Trophoblast cell (in vitro differentiated cells and primary cell): Measurements from ENCODE around the gene ABCB8.

ENCODE experiments used
- DNase-seq, 2 donors: peaks; one replicate each; pipeline ENCODE4 v3.0.0-alpha.2; 2016
- H2AFZ ChIP-seq: 2 replicates; pipeline ENCODE4 v1.6.1; 2013; ENCODE audit warnings: low read length, moderate library complexity, mild to moderate bottlenecking; ENCODE audit not compliant: insufficient read depth, poor library complexity
- H2AK5ac ChIP-seq: 2 replicates; pipeline ENCODE4 v1.6.1; 2013; ENCODE audit warnings: mild to moderate bottlenecking, low read length
- H2BK120ac ChIP-seq: 2 replicates; pipeline ENCODE4 v1.6.1; 2013; ENCODE audit warnings: low read length, mild to moderate bottlenecking, moderate library complexity; ENCODE audit not compliant: insufficient read depth, poor library complexity
- H2BK12ac ChIP-seq: 2 replicates; pipeline ENCODE4 v1.6.1; 2013; ENCODE audit warnings: mild to moderate bottlenecking, low read length, moderate library complexity
- H2BK5ac ChIP-seq: 2 replicates; pipeline ENCODE4 v1.6.1; 2013; ENCODE audit warnings: low read length, low read depth, moderate library complexity, mild to moderate bottlenecking; ENCODE audit not compliant: poor library complexity
- H3K14ac ChIP-seq: 2 replicates; pipeline ENCODE4 v1.6.1; 2013; ENCODE audit warnings: mild to moderate bottlenecking, low read length
- H3K18ac ChIP-seq: 2 replicates; pipeline ENCODE4 v1.6.1; 2013; ENCODE audit warnings: mild to moderate bottlenecking, low read length
- H3K23ac ChIP-seq: 2 replicates; pipeline ENCODE4 v1.6.1; 2013; ENCODE audit warnings: low read length
- H3K27ac ChIP-seq: 2 replicates; pipeline ENCODE4 v1.5.1; 2013; ENCODE audit warnings: low read depth, mild to moderate bottlenecking, inconsistent platforms, low read length, moderate library complexity
- H3K27me3 ChIP-seq: 2 replicates; pipeline ENCODE4 v1.6.1; 2013; ENCODE audit warnings: inconsistent platforms, mild to moderate bottlenecking, low read length, moderate library complexity; ENCODE audit not compliant: insufficient read depth
- H3K36me3 ChIP-seq, 2 experiments: 1 replicate in 1 of 2; 2 replicates in 1 of 2; pipeline ENCODE4 v1.6.1; 2013; ENCODE audit warnings: low read length in 2 of 2, mild to moderate bottlenecking in 2 of 2, moderate library complexity in 1 of 2; ENCODE audit not compliant: insufficient read depth in 2 of 2, control insufficient read depth in 1 of 2
- H3K4ac ChIP-seq: 2 replicates; pipeline ENCODE4 v1.6.1; 2013; ENCODE audit warnings: low read depth, mild to moderate bottlenecking, low read length, moderate library complexity
- H3K4me1 ChIP-seq, 2 experiments: 1 replicate in 1 of 2; 2 replicates in 1 of 2; pipeline ENCODE4 v1.6.1; 2013; ENCODE audit warnings: low read length in 2 of 2, mild to moderate bottlenecking in 2 of 2, moderate library complexity in 1 of 2; ENCODE audit not compliant: insufficient read depth in 2 of 2, control insufficient read depth in 1 of 2
- H3K4me2 ChIP-seq: 2 replicates; pipeline ENCODE4 v1.6.1; 2013; ENCODE audit warnings: inconsistent platforms, mild to moderate bottlenecking, low read length, moderate library complexity
- H3K4me3 ChIP-seq: 2 replicates; pipeline ENCODE4 v1.5.1; 2013; ENCODE audit warnings: mild to moderate bottlenecking, low read depth, low read length, inconsistent platforms
- H3K79me1 ChIP-seq: one replicate; pipeline ENCODE4 v1.6.1; 2013; ENCODE audit warnings: low read length
- H3K79me2 ChIP-seq: 2 replicates; pipeline ENCODE4 v1.6.1; 2013; ENCODE audit warnings: low read length, mild to moderate bottlenecking; ENCODE audit not compliant: control insufficient read depth, insufficient read depth, poor library complexity
- H3K9ac ChIP-seq: 2 replicates; pipeline ENCODE4 v1.6.1; 2013; ENCODE audit warnings: mild to moderate bottlenecking, low read length
- H3K9me3 ChIP-seq: 2 replicates; pipeline ENCODE4 v1.6.1; 2013; ENCODE audit warnings: low read depth, mild to moderate bottlenecking, control low read depth, inconsistent platforms, low read length; ENCODE audit not compliant: insufficient read depth
- H4K12ac ChIP-seq: 2 replicates; pipeline ENCODE4 v1.6.1; 2013; ENCODE audit warnings: low read depth, mild to moderate bottlenecking, low read length, moderate library complexity
- H4K8ac ChIP-seq: 2 replicates; pipeline ENCODE4 v1.6.1; 2013; ENCODE audit warnings: low read depth, mild to moderate bottlenecking, low read length, moderate library complexity
- H4K91ac ChIP-seq: one replicate; pipeline ENCODE4 v1.6.1; 2013; ENCODE audit warnings: low read depth, mild to moderate bottlenecking, low read length, moderate library complexity
- WGBS: extraction: QIAGEN DNeasy Blood & Tissue Kit; methylation state at CpG from one replicate; pipeline ENCODE4 v1.1.7; 2013; ENCODE audit warnings: missing lambda C conversion rate; ENCODE audit not compliant: insufficient read length, insufficient coverage; ENCODE audit errors: extremely low coverage; 5-methylcytosine and 5-hydroxymethylcytosine counted together

ABCB8 gene

DNA sequence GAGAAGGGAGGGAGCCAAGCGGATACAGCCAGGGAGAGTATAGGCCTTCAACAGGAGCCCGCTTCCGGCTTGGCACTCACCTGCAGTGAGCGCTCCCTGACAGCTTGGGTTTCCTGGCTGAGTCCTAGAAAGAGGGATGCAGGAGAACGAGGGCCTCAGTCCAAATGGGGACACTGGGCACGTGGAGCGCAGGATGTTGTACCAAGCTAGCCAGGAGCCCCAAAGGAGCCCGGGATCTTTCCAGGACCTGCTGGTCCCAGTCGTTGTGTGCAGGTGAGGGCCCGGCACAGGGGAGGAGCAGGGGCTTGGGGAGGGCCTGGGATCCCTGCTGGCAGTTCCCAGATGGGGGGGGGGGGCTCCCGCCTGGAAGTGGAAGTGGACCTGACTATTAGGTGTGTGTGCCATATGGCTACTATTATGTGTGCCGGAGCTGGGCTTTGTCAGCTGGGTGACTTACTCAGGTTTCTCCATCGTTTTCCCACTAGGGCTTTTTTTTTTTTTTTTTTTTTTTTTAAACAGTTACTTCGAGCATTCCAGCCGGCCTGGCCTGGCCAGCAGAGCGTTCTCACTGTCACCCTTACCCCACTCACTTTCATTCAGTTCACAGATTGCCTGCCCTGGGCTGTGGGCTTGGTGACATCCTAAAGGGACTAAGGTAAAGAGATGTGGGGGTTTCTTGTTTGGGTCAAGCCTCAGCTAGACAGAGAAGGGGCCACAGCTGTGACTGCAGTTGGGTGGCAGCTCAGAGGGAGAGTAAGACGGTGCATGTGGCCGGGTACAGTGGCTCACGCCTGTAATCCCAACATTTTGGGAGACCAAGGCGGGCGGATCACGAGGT, 61.9 kb downstream of the ABCB8 start:
- no peak overlapping the region for H2AFZ ChIP-seq

DNA sequence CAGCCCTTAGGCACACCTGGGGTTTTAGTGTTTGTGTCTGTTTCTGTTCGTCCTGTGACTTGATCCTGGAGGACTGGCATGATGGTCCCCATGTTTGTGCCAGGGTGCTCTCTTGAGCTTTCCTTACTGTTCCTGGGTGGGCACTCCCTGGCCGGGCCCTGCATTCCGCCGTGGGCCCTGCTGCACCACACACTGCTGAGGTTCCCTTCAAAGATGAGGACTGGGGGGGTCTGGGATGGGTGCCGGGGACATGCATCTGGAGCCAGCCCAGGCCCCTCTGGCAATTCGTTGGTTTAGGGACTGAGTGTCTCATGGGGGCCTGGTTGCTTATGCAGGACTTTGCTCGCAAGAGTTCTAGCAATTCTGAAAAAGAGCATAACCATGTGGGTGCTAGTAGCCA, 62.8 kb downstream of the ABCB8 start:
- Histone ChIP-seq H2AFZ (no peak overlapping the region), H4K91ac (no peak overlapping the region), H3K4ac (peak overlapping the region; percentile 37), H3K36me3 (peaks cover 5 to 7% of the 10 kb centered on the region in 2 experiments), H3K23ac (no peak overlapping the region), H2BK12ac (no peak overlapping the region), H4K12ac (no peak overlapping the region), H3K18ac (no peak overlapping the region), H2AK5ac (no peak overlapping the region), H3K27me3 (no peaks in the 10 kb centered on the region), H4K8ac (no peak overlapping the region), H3K4me3 (no peak overlapping the region), H3K79me2 (peaks cover 25% of the 10 kb centered on the region), H2BK5ac (no peak overlapping the region), H3K27ac (no peak overlapping the region), H3K79me1 (peaks cover 17% of the 10 kb centered on the region), H2BK120ac (no peak overlapping the region), H3K9ac (no peak overlapping the region), H3K4me2 (no peak overlapping the region), H3K4me1 (peaks cover 27 to 36% of the 10 kb centered on the region in 2 experiments), H3K9me3 (no peaks in the 10 kb centered on the region), H3K14ac (no peak overlapping the region)
- no CpG with 5 or more reads among the region's 7 CpGs for WGBS
- no peak for DNase-seq

More for the DNA sequence above, 61.9 kb downstream of the ABCB8 start:
- no peaks in the 10 kb centered on the region for H3K9me3 ChIP-seq
- H3K4ac ChIP-seq = peak overlapping the region; percentile 80
- DNase-seq = no peak
- peak overlapping the region; percentile 29 for H4K91ac ChIP-seq
- peaks cover 25% of the 10 kb centered on the region for H3K79me1 ChIP-seq
- H2BK12ac ChIP-seq = no peak overlapping the region
- H4K12ac ChIP-seq = no peak overlapping the region
- peak overlapping the region; percentile 11 for H3K14ac ChIP-seq
- H3K9ac ChIP-seq = no peak overlapping the region
- peak overlapping the region; percentile 6 for H4K8ac ChIP-seq
- H3K79me2 ChIP-seq = peaks cover 27% of the 10 kb centered on the region
- no peak overlapping the region for H3K23ac ChIP-seq
- H3K27ac ChIP-seq = peak overlapping the region; percentile 54
- H3K4me1 ChIP-seq = peaks cover 35 to 44% of the 10 kb centered on the region in 2 experiments
- H2BK5ac ChIP-seq = no peak overlapping the region
- H3K4me3 ChIP-seq = no peak overlapping the region
- WGBS = no CpG with 5 or more reads among the region's 22 CpGs
- H3K4me2 ChIP-seq = peak overlapping the region; percentile 23
- peak overlapping the region; percentile 47 for H3K18ac ChIP-seq
- no peak overlapping the region for H2AK5ac ChIP-seq
- no peak overlapping the region for H2BK120ac ChIP-seq
- H3K36me3 ChIP-seq = peaks cover 5 to 7% of the 10 kb centered on the region in 2 experiments
- H3K27me3 ChIP-seq = no peaks in the 10 kb centered on the region

DNA sequence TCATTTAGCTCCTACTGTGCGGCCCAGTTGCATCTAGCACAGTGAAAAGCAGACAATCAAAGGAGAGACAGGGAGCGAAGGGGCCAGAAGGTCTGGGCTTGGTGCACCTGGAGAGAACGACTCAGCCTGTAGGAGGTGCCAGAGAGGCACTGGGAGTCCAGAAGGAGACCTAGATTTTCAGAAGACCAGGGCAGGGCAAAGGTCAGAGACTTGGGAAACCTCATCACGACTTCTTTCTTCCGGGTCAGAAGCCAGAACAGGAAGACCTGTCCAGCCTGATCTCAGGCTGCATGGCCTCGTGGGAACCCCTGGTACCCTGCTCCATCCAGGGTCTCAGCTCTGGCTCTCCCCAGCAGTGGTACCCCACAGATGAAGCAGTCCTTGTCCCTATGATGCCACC, 63.2 kb downstream of the ABCB8 start:
- Histone ChIP-seq H3K4me2 (no peak overlapping the region), H3K79me1 (peaks cover 16% of the 10 kb centered on the region), H3K18ac (peak overlapping the region; percentile 3), H3K79me2 (peaks cover 27% of the 10 kb centered on the region), H3K27ac (no peak overlapping the region), H2BK12ac (no peak overlapping the region), H3K4me1 (peaks cover 27 to 36% of the 10 kb centered on the region in 2 experiments), H3K9me3 (no peaks in the 10 kb centered on the region), H3K14ac (no peak overlapping the region), H3K4me3 (no peak overlapping the region), H3K9ac (no peak overlapping the region), H3K27me3 (no peaks in the 10 kb centered on the region), H4K91ac (no peak overlapping the region), H4K12ac (no peak overlapping the region), H3K36me3 (peaks cover 5 to 7% of the 10 kb centered on the region in 2 experiments), H2AK5ac (no peak overlapping the region), H3K23ac (no peak overlapping the region), H2BK120ac (no peak overlapping the region), H3K4ac (peak overlapping the region; percentile 37), H2BK5ac (no peak overlapping the region), H4K8ac (no peak overlapping the region), H2AFZ (no peak overlapping the region)
- peak in 1 of 2 donors; percentile 43 for DNase-seq
- WGBS = no CpG with 5 or more reads among the region's 6 CpGs

DNA sequence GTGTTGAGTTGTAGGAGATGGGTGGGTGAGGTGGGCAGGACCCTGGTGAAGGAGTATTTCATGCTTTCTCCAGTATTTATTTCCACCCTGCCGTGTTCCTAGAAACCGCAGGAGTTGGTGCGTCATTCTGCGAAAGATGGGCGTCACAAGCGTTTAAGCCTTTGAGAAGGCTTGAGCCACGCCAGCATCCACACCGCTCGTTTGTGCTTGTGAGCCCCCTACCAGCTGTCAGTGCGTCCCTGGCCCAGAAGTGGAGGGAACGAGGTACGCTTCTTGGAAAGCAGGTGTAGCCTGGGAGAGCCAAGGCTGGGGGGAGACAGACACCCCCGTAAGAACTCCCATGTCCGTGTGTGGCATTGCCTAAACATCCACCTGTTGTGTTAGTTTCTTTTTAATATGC, 63.7 kb downstream of the ABCB8 start:
- peaks cover 27 to 36% of the 10 kb centered on the region in 2 experiments for H3K4me1 ChIP-seq
- peaks cover 13% of the 10 kb centered on the region for H3K79me1 ChIP-seq
- peaks cover 24% of the 10 kb centered on the region for H3K79me2 ChIP-seq
- no peak overlapping the region for H4K8ac ChIP-seq
- H3K14ac ChIP-seq = no peak overlapping the region
- H4K12ac ChIP-seq = no peak overlapping the region
- no peak for DNase-seq
- H2AK5ac ChIP-seq = no peak overlapping the region
- no peaks in the 10 kb centered on the region for H3K27me3 ChIP-seq
- H3K9ac ChIP-seq = no peak overlapping the region
- no peaks in the 10 kb centered on the region for H3K9me3 ChIP-seq
- no peak overlapping the region for H2BK5ac ChIP-seq
- H2BK12ac ChIP-seq = no peak overlapping the region
- H3K18ac ChIP-seq = peak overlapping the region; percentile 3
- peak overlapping the region; percentile 16 for H3K4ac ChIP-seq
- H3K4me2 ChIP-seq = no peak overlapping the region
- no peak overlapping the region for H3K27ac ChIP-seq
- no peak overlapping the region for H4K91ac ChIP-seq
- H3K4me3 ChIP-seq = no peak overlapping the region
- no peak overlapping the region for H3K23ac ChIP-seq
- H2AFZ ChIP-seq = peak overlapping the region; percentile 15
- H2BK120ac ChIP-seq = no peak overlapping the region
- no CpG with 5 or more reads among the region's 14 CpGs for WGBS
- peaks cover 5 to 7% of the 10 kb centered on the region in 2 experiments for H3K36me3 ChIP-seq
